ENCODE data around the gene C1orf116. TPM values are rescaled to one million over a fixed set of nuclear protein-coding genes. Genes with fewer than 3 reads are reported as not detected.

C1orf116 gene
- polyA plus RNA-seq, 1 of the 3 experiments (the other 2 are of a cell fraction): 0.02 TPM

- 13% methylated on average over 5 of the region's 5 CpGs for WGBS (ENCODE audit: low lambda C conversion rate)
- Histone ChIP-seq H3K9me3 (no peaks in the 10 kb centered on the region), H3K4me2 (no peak overlapping the region), H3F3A (replicated peaks; ENCODE audit: insufficient read depth) (no peaks in the 10 kb centered on the region), H4K20me1 (ENCODE audit: insufficient read depth) (no peaks in the 10 kb centered on the region), H3K4me3 (ENCODE audit: low read depth in 2 of 2, low read length in 1 of 2) (no peak overlapping the region), H2AFZ (ENCODE audit: low read depth) (no peak overlapping the region), H3K9ac (no peak overlapping the region), H3K9me2 (no peaks in the 10 kb centered on the region), H3K27me3 (ENCODE audit: insufficient read depth) (peaks cover 52% of the 10 kb centered on the region; the same call in 1 of the 2 replicates), H3K79me2 (ENCODE audit: insufficient read depth) (no peaks in the 10 kb centered on the region), H3K27ac (ENCODE audit: low read depth in 2 of 2, low read length in 1 of 2) (no peak overlapping the region), H3K4me1 (ENCODE audit: control insufficient read depth in 1 of 2, insufficient read depth in 2 of 2, low read depth in 1 of 2, low read length in 1 of 2) (no peaks in the 10 kb centered on the region), H3K36me3 (replicated peaks in 1 of 2; ENCODE audit: control insufficient read depth in 1 of 2, insufficient read depth in 2 of 2, low read length in 1 of 2) (no peaks in the 10 kb centered on the region)
- CTCF ChIA-PET: interaction anchor here (1.5 to 6.1 kb wide), 2 partner anchors 10 to 13 kb away, joined by 8 to 48 read pairs; no protein-coding TSS in a partner anchor
- no peak for TF ChIP-seq TEAD4 (IDR thresholded peaks at IDR 0.05; ENCODE audit: borderline replicate concordance, insufficient read depth)
- no peak for TF ChIP-seq TAF1 (IDR thresholded peaks at IDR 0.05; ENCODE audit: borderline replicate concordance, low read depth, low read length)
- TF ChIP-seq RCOR1 (IDR thresholded peaks at IDR 0.05; ENCODE audit: low read length): no peak
- no peak for TF ChIP-seq RFX5 (IDR thresholded peaks at IDR 0.05; ENCODE audit: low read length)
- no peak for TF ChIP-seq SIN3A (IDR thresholded peaks at IDR 0.05; ENCODE audit: borderline replicate concordance, low read depth, low read length)
- no peak for TF ChIP-seq USF1 (IDR thresholded peaks at IDR 0.05; ENCODE audit: borderline replicate concordance, low read depth)
- no peak for TF ChIP-seq RXRA (IDR thresholded peaks at IDR 0.05; ENCODE audit: borderline replicate concordance, low read depth)
- no peak for TF ChIP-seq EZH2phosphoT487 (IDR thresholded peaks at IDR 0.05; ENCODE audit: borderline replicate concordance, low read depth)
- TF ChIP-seq GATA2 (CRISPR knock-in tag; IDR thresholded peaks at IDR 0.05): no peak
- TF ChIP-seq EP300 (IDR thresholded peaks at IDR 0.05; ENCODE audit: borderline replicate concordance in 1 of 2, low read depth in 1 of 2, low read length in 1 of 2): no peak
- no peak for TF ChIP-seq CTCF (IDR thresholded peaks at IDR 0.05)
- no peak for TF ChIP-seq FOSL2 (IDR thresholded peaks at IDR 0.05; ENCODE audit: borderline replicate concordance, low read depth)
- TF ChIP-seq IRF3 (IDR thresholded peaks at IDR 0.05; ENCODE audit: low read depth, low read length): no peak
- no peak for TF ChIP-seq NRF1 (IDR thresholded peaks at IDR 0.05; ENCODE audit: low read depth, low read length)
- TF ChIP-seq MEF2A (IDR thresholded peaks at IDR 0.05; ENCODE audit: borderline replicate concordance, low read depth): no peak
- TF ChIP-seq ZBTB33 (IDR thresholded peaks at IDR 0.05; ENCODE audit: borderline replicate concordance, low read depth): no peak
- TF ChIP-seq TCF12 (IDR thresholded peaks at IDR 0.05): no peak
- DNase-seq: no peak
- POLR2A ChIA-PET: no interaction called here
These were observed 63.5 kb downstream of the C1orf116 start for GRCh38 chr1:206969090-206969489.

Other genes starting within 250 kb of the C1orf116 start
- not detected in 2 replicates for gene IL20, start 167.1 kb downstream of the C1orf116 start, polyA plus RNA-seq (2012; rRNA removed)
- 0.03 TPM in 1 of 2 replicates, not detected in the other for gene IL24, start 135.3 kb downstream of the C1orf116 start, polyA plus RNA-seq (2012; rRNA removed)
- gene FCMR, start 110.8 kb downstream of the C1orf116 start, polyA plus RNA-seq (2012; rRNA removed): 0.05 and 0.15 TPM in 2 replicates
- gene PIGR, start 86.3 kb downstream of the C1orf116 start, polyA plus RNA-seq (2012; rRNA removed): not detected in 2 replicates
- not detected in 2 replicates for gene FCAMR, start 62.3 kb downstream of the C1orf116 start, polyA plus RNA-seq (2012; rRNA removed)
- 0.79 and 0.91 TPM in 2 replicates for gene YOD1, start 18.5 kb upstream of the C1orf116 start, polyA plus RNA-seq (2012; rRNA removed)
- gene PFKFB2, start 20.5 kb upstream of the C1orf116 start, polyA plus RNA-seq (2012; rRNA removed): 1.8 and 2.8 TPM in 2 replicates
- not detected in 2 replicates for gene C4BPB, start 56.1 kb upstream of the C1orf116 start, polyA plus RNA-seq (2012; rRNA removed)
- not detected in 2 replicates for gene C4BPA, start 71.5 kb upstream of the C1orf116 start, polyA plus RNA-seq (2012; rRNA removed)

Measured in SK-N-SH (cell line).